Muscle of leg (tissue), 11 donors: ENCODE data around the gene SP140L. TPM values are rescaled to one million over a fixed set of nuclear protein-coding genes. Genes with fewer than 3 reads are reported as not detected.
"Not testable (repeated sequence)": the region's sequence is repeated elsewhere in the genome, so short reads cannot be mapped to it uniquely, and the experiment has no call there.

Experiments used
- DNase-seq: peaks from one replicate; pipeline ENCODE4 v3.0.0; 2013
- H3K27ac ChIP-seq: one replicate; pipeline ENCODE4 v1.5.1; 2013; ENCODE audit warnings: mild to moderate bottlenecking, low read length, control low read depth
- H3K27me3 ChIP-seq: one replicate; pipeline ENCODE4 v1.6.1; 2013; ENCODE audit warnings: low read length; ENCODE audit not compliant: control insufficient read depth, insufficient read depth
- H3K36me3 ChIP-seq: one replicate; pipeline ENCODE4 v1.6.1; 2013; ENCODE audit warnings: low read length; ENCODE audit not compliant: control insufficient read depth, insufficient read depth
- H3K4me1 ChIP-seq: one replicate; pipeline ENCODE4 v1.6.1; 2013; ENCODE audit warnings: low read length; ENCODE audit not compliant: control insufficient read depth, insufficient read depth
- H3K4me3 ChIP-seq: one replicate; pipeline ENCODE4 v1.5.1; 2013; ENCODE audit warnings: low read length, control low read depth
- H3K9me3 ChIP-seq: replicated peaks from 2 replicates; pipeline ENCODE4 v1.6.1; 2013; ENCODE audit warnings: low read depth, low read length; ENCODE audit not compliant: control insufficient read depth
- WGBS: methylation state at CpG from one replicate; pipeline ENCODE4 v1.1.5; 2013; ENCODE audit warnings: missing lambda C conversion rate; ENCODE audit not compliant: insufficient coverage; 5-methylcytosine and 5-hydroxymethylcytosine counted together
- polyA plus RNA-seq, 8 donors: library from polyadenylated mRNA; unstranded; fragments of 120-200 nt; gene quantifications; one replicate each; pipeline versions ENCODE4 v1.2.1 to v1.2.3, GENCODE V29; 2013; ENCODE audit warnings: inconsistent platforms in 1 of 8, low replicate concordance in 1 of 8; ENCODE audit not compliant: insufficient read length in 8 of 8, insufficient read depth in 1 of 8
- total RNA-seq: library from RNA; stranded (reverse); fragments of 120-200 nt; gene quantifications from one replicate; pipeline ENCODE4 v1.2.4, GENCODE V29; 2013

SP140L gene
- total and polyA plus RNA-seq, 9 donors: 3.2 to 7.0 (median 4.4) TPM

DNA sequence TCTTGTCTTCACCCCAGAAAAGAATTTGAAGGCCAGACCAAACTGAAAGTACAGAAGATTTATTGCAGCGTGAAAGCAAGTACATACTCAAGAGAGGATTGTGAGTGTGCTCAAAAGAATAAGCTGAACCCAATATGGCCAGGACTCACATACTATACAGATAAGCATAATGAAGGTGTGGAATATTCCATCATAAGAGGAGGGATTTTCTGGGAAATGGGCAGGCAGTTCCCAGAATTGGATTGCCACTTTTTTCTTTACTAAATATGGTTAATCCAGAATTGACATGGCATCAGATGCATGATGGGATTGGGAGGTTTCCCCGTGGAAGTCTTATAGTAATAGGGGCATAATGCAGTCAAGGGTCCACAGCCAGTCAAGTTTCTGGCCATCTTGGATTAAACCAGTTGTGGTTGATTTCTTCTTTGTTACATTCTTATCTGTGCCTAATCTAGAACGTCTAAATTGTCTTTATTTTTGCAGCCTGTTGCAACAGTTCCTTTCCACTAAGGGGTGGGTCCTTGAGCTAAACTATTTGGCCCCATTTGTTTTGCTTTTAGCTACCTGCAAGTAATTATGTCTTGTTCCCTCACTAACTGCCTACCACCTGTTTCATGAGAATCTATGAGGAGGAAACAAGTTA is 9.0 kb downstream of the SP140L start:
- no peak overlapping the region for H3K4me3 ChIP-seq
- H3K9me3 ChIP-seq: no peaks in the 10 kb centered on the region
- no peaks in the 10 kb centered on the region for H3K36me3 ChIP-seq
- WGBS: 80% methylated on average over 1 of the region's 3 CpGs
- no peak overlapping the region for H3K27ac ChIP-seq
- no peaks in the 10 kb centered on the region for H3K27me3 ChIP-seq
- H3K4me1 ChIP-seq: no peaks in the 10 kb centered on the region
- DNase-seq: no peak

DNA sequence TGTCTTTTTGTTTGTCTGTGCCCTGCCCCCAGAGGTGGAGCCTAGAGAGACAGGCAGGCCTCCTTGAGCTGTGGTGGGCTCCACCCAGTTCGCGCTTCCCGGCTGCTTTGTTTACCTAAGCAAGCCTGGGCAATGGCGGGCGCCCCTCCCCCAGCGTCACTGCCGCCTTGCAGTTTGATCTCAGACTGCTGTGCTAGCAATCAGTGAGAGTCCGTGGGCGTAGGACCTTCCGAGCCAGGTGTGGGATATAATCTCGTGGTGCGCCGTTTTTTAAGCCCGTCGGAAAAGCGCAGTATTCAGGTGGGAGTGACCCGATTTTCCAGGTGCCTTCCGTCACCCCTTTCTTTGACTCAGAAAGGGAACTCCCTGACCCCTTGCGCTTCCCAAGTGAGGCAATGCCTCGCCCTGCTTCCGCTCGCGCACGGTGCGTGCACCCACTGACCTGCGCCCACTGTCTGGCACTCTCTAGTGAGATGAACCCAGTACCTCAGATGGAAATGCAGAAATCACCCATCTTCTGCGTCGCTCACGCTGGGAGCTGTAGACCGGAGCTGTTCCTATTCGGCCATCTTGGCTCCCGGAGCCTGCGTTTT is 15.0 kb downstream of the SP140L start:
- DNase-seq: not testable (repeated sequence)

DNA sequence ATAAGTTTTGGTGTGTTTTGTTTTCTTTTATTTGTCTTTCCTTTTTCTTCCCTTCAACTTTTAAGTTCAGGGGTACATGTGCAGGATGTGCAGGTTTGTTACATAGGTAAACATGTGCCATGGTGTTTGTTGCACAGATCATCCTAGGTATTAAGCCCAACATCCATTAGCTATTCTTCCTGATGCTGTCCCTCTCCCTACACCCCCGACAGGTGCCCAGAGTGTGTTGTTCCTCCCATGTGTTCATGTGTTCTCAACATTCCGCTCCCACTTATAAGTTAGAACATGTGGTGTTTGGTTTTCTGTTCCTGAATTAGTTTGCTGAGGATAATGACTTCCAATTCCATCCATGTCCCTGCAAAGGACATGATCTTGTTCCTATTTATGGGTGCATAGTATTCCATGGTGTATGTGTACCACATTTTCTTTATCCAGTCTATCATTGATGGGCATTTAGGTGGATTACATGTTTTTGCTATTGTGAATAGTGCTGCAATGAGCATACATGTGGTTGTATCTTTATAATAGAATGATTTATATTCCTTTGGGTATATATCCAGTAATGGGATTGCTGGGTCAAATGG is 16.1 kb downstream of the SP140L start:
- H3K4me3 ChIP-seq, H3K27me3 ChIP-seq, H3K27ac ChIP-seq, H3K36me3 ChIP-seq, DNase-seq, H3K4me1 ChIP-seq: not testable (repeated sequence)
- peaks cover 14% of the 10 kb centered on the region for H3K9me3 ChIP-seq
- WGBS: no CpG with 5 or more reads among the region's 2 CpGs

More for the DNA sequence above, 15.0 kb downstream of the SP140L start:
- not testable (repeated sequence) for H3K9me3 ChIP-seq, H3K4me3 ChIP-seq, H3K27ac ChIP-seq, H3K36me3 ChIP-seq, H3K4me1 ChIP-seq, H3K27me3 ChIP-seq
- 91% methylated on average over 9 of the region's 33 CpGs for WGBS

DNA sequence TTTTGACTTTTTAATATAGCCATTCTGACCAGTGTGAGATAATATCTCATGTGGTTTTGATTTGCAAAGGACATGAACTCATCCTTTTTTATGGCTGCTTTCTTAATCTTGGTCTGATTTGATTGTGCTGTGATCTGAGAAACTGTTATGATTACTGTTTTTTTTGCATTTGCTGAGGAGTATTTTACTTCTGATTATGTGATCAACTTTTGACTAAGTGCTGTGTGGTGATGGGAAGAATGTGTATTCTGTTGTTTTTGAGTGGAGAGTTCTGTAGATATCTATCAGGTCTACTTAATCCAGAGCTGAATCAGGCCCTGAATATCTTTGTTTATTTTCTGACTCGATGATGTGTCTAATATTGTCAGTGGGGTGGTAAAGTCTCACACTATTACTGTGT is 16.8 kb downstream of the SP140L start:
- Histone ChIP-seq H3K9me3 (peaks cover 14% of the 10 kb centered on the region), H3K27ac (no peak overlapping the region), H3K4me1 (no peaks in the 10 kb centered on the region), H3K36me3 (no peaks in the 10 kb centered on the region), H3K27me3 (no peaks in the 10 kb centered on the region), H3K4me3 (no peak overlapping the region)
- no CpG with 5 or more reads among the region's 1 CpG for WGBS
- no peak for DNase-seq

DNA sequence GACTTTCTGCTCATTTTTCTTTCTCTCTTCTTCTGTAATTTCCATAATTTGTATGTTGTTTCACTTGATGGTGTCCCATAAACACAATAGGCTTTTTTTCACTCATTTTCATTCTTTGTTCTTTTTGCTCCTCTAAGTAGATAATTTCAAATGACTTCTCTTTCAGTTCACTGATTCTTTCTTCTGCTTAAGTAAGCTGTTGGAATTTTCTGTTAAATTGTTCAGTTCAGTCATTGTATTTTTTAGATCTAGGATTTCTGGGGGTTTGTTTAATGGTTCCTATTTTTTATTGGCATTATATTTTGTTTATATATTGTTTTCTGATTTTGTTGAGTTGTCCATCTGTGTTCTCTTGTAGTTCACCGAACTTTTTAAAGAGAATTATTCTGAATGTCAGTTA is 19.5 kb downstream of the SP140L start:
- peaks cover 14% of the 10 kb centered on the region for H3K9me3 ChIP-seq
- WGBS: no CpG with 5 or more reads among the region's 1 CpG
- no peaks in the 10 kb centered on the region for H3K4me1 ChIP-seq
- DNase-seq: no peak
- no peaks in the 10 kb centered on the region for H3K27me3 ChIP-seq
- no peak overlapping the region for H3K27ac ChIP-seq
- H3K4me3 ChIP-seq: no peak overlapping the region
- no peaks in the 10 kb centered on the region for H3K36me3 ChIP-seq

DNA sequence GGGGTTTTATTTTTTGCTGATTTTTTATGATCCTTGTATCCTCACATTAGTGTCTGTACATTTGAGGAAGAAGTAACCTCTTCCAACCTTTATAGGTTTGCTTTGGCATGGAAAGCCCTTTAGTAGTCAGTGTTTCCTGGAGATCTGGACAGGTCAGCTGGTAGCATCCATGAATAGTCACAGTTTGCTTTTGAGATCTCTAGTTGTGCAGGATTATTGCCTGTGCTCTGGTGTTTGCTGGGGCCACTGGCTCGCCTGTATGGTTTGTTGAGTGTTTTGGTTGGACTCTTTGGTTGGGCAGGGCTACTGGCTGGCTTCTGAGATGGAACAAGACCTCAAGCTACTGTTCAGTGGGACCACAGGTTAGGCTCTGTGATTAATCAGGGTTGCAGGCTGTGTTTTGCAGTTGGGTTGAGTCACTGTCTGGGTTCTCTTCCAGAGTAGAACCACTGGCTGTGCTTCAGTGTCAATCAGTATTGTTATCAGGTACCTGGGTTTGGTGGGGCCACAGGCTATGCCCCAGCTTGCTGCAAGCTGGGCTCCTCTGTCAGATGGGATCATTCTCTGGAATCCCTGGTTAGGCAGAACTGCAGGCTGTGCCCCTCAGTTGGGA is 20.0 kb downstream of the SP140L start:
- 46% methylated on average over 1 of the region's 1 CpG for WGBS
- Histone ChIP-seq H3K9me3 (peaks cover 14% of the 10 kb centered on the region), H3K4me3 (no peak overlapping the region), H3K4me1 (no peaks in the 10 kb centered on the region), H3K27ac (no peak overlapping the region), H3K27me3 (no peaks in the 10 kb centered on the region), H3K36me3 (no peaks in the 10 kb centered on the region)
- DNase-seq: no peak

DNA sequence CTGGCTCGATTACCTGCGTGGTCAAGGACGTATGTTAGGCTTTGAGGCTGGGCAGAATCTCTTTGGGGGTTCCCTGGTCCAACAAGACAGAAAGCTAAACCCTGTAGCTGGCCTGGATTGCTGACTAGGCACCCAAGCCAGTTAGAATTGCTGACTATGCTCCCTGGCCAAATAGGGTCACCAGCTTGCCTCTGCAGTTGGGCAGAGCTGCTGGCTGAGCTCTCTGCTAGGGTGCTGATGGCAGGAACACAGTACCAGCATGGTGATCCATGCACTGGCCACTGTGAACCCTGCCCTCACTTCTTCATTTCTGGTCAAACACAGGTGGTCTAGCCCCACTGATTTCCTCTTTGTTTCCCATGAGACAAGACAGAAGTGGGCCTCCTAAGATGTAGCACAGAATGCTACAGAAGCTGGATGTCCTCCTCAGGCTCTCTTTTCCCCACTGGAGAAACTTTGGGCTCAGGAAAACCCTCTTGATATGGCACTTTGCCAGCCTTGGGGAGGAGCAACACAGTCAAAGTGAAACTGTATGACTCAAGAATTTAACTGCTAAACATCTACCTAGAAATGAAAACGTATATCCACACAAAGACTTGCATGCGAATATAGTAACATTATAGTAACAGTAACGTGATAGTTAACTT is 20.8 kb downstream of the SP140L start:
- no peak for DNase-seq
- Histone ChIP-seq H3K27ac (no peak overlapping the region), H3K4me3 (no peak overlapping the region), H3K4me1 (no peaks in the 10 kb centered on the region), H3K36me3 (no peaks in the 10 kb centered on the region), H3K9me3 (peaks cover 14% of the 10 kb centered on the region), H3K27me3 (no peaks in the 10 kb centered on the region)
- WGBS: 79% methylated on average over 3 of the region's 6 CpGs

DNA sequence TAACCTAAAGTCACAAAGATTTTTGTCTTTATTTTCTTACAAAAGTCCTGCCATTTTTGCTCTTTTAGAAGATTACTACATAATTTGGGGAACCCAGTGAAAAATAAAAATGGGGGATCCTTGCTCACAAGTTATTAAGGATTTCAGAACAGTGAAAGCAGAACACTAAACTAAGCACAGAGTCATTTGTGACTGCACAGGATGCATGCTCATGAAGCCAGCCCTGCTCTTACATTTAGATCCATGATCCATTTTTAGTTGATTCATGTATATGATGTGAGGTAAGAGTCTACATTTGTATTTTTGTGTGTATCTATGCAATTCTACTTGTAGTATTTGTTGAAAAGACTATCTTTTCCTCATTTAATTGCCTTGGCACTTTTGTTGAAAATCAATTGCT is 21.8 kb downstream of the SP140L start:
- H3K36me3 ChIP-seq: no peaks in the 10 kb centered on the region
- DNase-seq: no peak
- H3K4me3 ChIP-seq: no peak overlapping the region
- peaks cover 14% of the 10 kb centered on the region for H3K9me3 ChIP-seq
- no peaks in the 10 kb centered on the region for H3K4me1 ChIP-seq
- H3K27me3 ChIP-seq: no peaks in the 10 kb centered on the region
- H3K27ac ChIP-seq: no peak overlapping the region

DNA sequence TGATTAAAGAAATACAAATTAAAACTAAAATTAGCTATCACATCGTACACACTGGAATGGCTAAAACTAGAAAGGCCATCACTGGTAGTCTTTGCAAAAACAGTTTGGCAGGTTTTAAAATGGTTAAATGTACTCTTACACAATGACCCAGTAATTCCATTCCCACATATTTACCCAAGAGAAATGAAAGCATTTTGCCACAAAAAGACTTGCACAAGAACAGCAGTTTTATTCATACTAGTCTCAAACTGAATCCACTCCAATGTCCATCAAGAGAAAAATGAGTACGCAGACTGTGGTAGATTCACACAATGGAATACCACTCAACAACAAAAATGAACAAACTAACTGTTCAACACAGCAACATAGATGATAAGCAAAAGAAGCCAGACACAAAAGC is 29.1 kb downstream of the SP140L start:
- no CpG with 5 or more reads among the region's 2 CpGs for WGBS
- Histone ChIP-seq H3K4me1 (no peaks in the 10 kb centered on the region), H3K9me3 (no peaks in the 10 kb centered on the region), H3K36me3 (peaks cover 2% of the 10 kb centered on the region), H3K27me3 (no peaks in the 10 kb centered on the region), H3K4me3 (no peak overlapping the region), H3K27ac (no peak overlapping the region)
- no peak for DNase-seq

DNA sequence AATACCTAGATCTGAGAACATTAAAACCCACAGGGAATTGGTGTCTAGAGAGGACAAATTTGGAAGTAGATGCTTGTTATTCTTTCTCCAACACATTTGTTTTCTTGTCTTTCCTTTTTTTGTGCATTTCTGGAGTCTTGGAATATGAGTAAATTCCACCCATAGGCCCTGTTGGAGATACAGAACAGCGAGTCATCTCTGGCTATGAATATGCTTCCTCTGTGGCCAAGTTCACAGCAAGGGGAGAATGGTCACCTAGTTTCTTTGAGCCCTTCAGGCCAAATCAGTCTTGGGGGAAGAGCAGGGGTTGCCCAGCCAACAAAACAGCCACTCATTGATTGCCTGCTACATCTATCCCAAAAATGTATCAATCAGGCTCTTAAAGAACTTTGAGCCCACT is 31.3 kb downstream of the SP140L start:
- Histone ChIP-seq H3K36me3 (peaks cover 5% of the 10 kb centered on the region), H3K27me3 (no peaks in the 10 kb centered on the region), H3K27ac (no peak overlapping the region), H3K9me3 (no peaks in the 10 kb centered on the region), H3K4me1 (no peaks in the 10 kb centered on the region), H3K4me3 (no peak overlapping the region)
- 60% methylated on average over 1 of the region's 1 CpG for WGBS
- no peak for DNase-seq
